Caco-2 (cell line): ENCODE results near the gene PRICKLE4. TPM values are rescaled to one million over a fixed set of nuclear protein-coding genes. Genes with fewer than 3 reads are reported as not detected.

Experiments
- BruUV-seq: library from RNA; stranded (reverse); fragments of 400-500 nt; replicated peaks from 2 replicates; lab custom pipeline; 2021; lab: Mats Ljungman, UMichigan
- CTCF ChIA-PET: fragments of 300-600 bp; sonication (Branson Sonifier 250); formaldehyde crosslinking; loops from one replicate; lab custom pipeline; 2022; ENCODE audit warnings: antibody characterized with exemption; lab: Charles Lee
- POLR2A ChIA-PET: fragments of 300-600 bp; sonication (Branson Sonifier 250); formaldehyde crosslinking; loops from one replicate; lab custom pipeline; 2022; ENCODE audit warnings: antibody characterized with exemption; lab: Charles Lee
- DNase-seq, 2 experiments: peaks; one replicate each; pipeline versions ENCODE4 v3.0.0 to v3.0.0-alpha.2; 2020 to 2022
- H3K27me3 ChIP-seq: replicated peaks from 2 replicates; pipeline ENCODE4 v1.6.0; 2011; ENCODE audit warnings: low read length; ENCODE audit not compliant: control insufficient read depth, insufficient read depth
- H3K36me3 ChIP-seq: 2 replicates; pipeline ENCODE4 v1.5.1; 2011; ENCODE audit warnings: low read length; ENCODE audit not compliant: control insufficient read depth, insufficient read depth
- H3K4me1 ChIP-seq: fragments of 250-450 bp; sonication (Bioruptor Pico); 2 replicates; pipeline ENCODE4 v1.5.1; 2020; ENCODE audit warnings: mild to moderate bottlenecking
- H3K4me3 ChIP-seq: 2 replicates; pipeline ENCODE4 v1.5.1; 2011; ENCODE audit warnings: low read depth, mild to moderate bottlenecking, control low read depth, low read length
- H3K9me3 ChIP-seq: fragments of 250-450 bp; sonication (Bioruptor Pico); 2 replicates; pipeline ENCODE4 v1.5.1; 2020; ENCODE audit warnings: mild to moderate bottlenecking, moderate library complexity
- H3K27ac Mint-ChIP-seq: one replicate; pipeline ENCODE4 v1.8.0; 2022; ENCODE audit warnings: mixed read lengths; ENCODE audit not compliant: unreplicated experiment
- H3K27me3 Mint-ChIP-seq: one replicate; pipeline ENCODE4 v1.8.0; 2022; ENCODE audit warnings: mixed read lengths; ENCODE audit not compliant: insufficient read depth, unreplicated experiment
- H3K36me3 Mint-ChIP-seq: one replicate; pipeline ENCODE4 v1.8.0; 2022; ENCODE audit warnings: mild to moderate bottlenecking, mixed read lengths; ENCODE audit not compliant: insufficient read depth, unreplicated experiment
- H3K4me1 Mint-ChIP-seq: one replicate; pipeline ENCODE4 v1.8.0; 2022; ENCODE audit warnings: low read depth, mixed read lengths; ENCODE audit not compliant: unreplicated experiment
- H3K4me3 Mint-ChIP-seq: one replicate; pipeline ENCODE4 v1.8.0; 2022; ENCODE audit warnings: mild to moderate bottlenecking, moderate library complexity, mixed read lengths; ENCODE audit not compliant: unreplicated experiment
- H3K9me3 Mint-ChIP-seq: one replicate; pipeline ENCODE4 v1.8.0; 2022; ENCODE audit warnings: mixed read lengths; ENCODE audit not compliant: unreplicated experiment
- intact Hi-C: fragments of 100-400 bp; cut with micrococcal nuclease; formaldehyde crosslinking; loops from one replicate; pipeline ENCODE4 v1.10.0; 2022; ENCODE audit not compliant: unreplicated experiment
- total RNA-seq: library from RNA; stranded (reverse); gene quantifications from 2 replicates; pipeline ENCODE4 v1.2.3, GENCODE V29; 2022
- TF ChIP-seq, protein P1 (sequence below), 2 experiments: fragments of 200-600 bp in 1 of 2; IDR thresholded peaks; 1 replicate in 1 of 2; 2 replicates in 1 of 2; pipeline versions ENCODE4 v1.5.1 to v1.8.0; 2011 to 2022; ENCODE audit warnings: antibody characterized with exemption in 1 of 2, control low read depth in 1 of 2, inconsistent platforms in 1 of 2, low read depth in 1 of 2, low read length in 1 of 2, mild to moderate bottlenecking in 1 of 2, moderate library complexity in 1 of 2; ENCODE audit not compliant: insufficient read depth in 1 of 2, severe bottlenecking in 1 of 2, unreplicated experiment in 1 of 2

The PRICKLE4 gene
- total RNA-seq, 1 experiment from 2014 or later: 2.8 TPM

DNA sequence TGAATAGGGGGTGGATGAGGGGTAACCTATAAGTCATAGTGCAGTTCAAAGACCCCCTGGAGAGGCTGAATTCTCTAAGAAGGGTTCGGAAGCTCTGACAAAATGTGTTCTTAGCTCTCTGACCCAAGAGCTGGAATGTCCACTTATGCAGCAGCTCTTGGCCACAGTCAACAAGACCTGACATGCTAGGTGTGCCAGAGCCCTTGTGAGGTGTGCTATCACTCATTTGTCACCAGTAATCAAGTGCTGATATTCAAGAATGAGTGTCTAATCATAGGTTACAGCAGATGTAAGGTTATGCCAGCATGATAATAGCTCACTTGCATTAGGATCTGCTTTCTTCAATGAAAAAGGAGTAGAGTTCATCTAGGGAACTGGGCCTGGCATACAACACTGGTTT is 35.0 kb downstream of the PRICKLE4 start:
- ChIA-PET CTCF (interaction anchor here (0.8 kb wide), 1 partner anchor 28 kb away, joined by 5 read pairs; the partner anchor contains the start of gene TOMM6), POLR2A (no interaction called here)
- BruUV-seq: no TSS peak
- H3K9me3 ChIP-seq: no peaks in the 10 kb centered on the region
- H3K4me3 ChIP-seq: no peak overlapping the region
- no peak for DNase-seq
- H3K9me3 Mint-ChIP-seq: no peaks in the 10 kb centered on the region
- intact Hi-C loops: no loop called here
- H3K4me1 ChIP-seq: no peaks in the 10 kb centered on the region
- no peak overlapping the region for H3K4me3 Mint-ChIP-seq
- peaks cover 9% of the 10 kb centered on the region for H3K36me3 Mint-ChIP-seq
- TF ChIP-seq, protein P1, sequence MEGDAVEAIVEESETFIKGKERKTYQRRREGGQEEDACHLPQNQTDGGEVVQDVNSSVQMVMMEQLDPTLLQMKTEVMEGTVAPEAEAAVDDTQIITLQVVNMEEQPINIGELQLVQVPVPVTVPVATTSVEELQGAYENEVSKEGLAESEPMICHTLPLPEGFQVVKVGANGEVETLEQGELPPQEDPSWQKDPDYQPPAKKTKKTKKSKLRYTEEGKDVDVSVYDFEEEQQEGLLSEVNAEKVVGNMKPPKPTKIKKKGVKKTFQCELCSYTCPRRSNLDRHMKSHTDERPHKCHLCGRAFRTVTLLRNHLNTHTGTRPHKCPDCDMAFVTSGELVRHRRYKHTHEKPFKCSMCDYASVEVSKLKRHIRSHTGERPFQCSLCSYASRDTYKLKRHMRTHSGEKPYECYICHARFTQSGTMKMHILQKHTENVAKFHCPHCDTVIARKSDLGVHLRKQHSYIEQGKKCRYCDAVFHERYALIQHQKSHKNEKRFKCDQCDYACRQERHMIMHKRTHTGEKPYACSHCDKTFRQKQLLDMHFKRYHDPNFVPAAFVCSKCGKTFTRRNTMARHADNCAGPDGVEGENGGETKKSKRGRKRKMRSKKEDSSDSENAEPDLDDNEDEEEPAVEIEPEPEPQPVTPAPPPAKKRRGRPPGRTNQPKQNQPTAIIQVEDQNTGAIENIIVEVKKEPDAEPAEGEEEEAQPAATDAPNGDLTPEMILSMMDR (IDR thresholded peaks at IDR 0.05; ENCODE audit: insufficient read depth in 1 of 2, low read depth in 1 of 2, low read length in 1 of 2, severe bottlenecking in 1 of 2, unreplicated experiment in 1 of 2): no peak
- no peaks in the 10 kb centered on the region for H3K27me3 ChIP-seq
- no peaks in the 10 kb centered on the region for H3K27me3 Mint-ChIP-seq
- H3K36me3 ChIP-seq: no peaks in the 10 kb centered on the region
- no peaks in the 10 kb centered on the region for H3K4me1 Mint-ChIP-seq
- H3K27ac Mint-ChIP-seq: no peak overlapping the region

DNA sequence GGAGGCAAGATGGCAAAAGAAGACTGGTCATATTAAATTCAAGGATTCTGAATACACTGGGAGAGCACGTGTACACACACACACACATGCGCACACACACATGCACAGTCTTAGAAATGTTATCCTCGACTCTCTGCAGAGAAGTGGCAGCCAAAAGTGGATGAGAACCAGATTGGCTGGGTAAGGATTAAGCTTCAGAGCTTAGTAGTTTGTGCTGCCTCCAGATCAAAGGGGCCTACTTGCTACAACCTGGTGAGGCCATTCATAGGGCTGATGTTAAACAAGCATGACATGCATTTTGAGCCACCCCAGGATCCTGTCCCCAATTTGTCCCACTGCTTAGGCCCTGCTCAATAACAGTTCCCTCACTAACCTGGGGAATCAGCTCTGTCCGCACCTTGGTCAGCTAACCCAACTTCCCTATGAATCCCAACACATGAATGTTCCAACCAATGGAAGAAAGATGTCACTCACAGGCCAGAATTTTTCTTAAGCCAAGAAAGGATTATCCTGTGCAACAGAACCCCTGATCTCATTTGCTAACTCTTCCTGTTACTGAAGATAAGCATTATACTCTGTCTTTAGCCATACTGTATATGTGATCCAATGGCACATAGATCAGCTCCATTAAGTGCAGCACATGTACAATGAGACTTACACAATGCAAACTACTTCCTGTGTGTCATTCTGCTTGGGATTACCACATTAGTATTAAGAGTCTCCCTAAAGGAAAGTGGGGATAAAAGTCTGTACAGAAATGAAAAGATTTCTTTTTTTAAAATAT is 37.9 kb downstream of the PRICKLE4 start:
- Histone ChIP-seq H3K27me3 (no peaks in the 10 kb centered on the region), H3K4me1 (no peaks in the 10 kb centered on the region), H3K4me3 (no peak overlapping the region), H3K36me3 (no peaks in the 10 kb centered on the region), H3K9me3 (no peaks in the 10 kb centered on the region)
- intact Hi-C loops: no loop called here
- ChIA-PET POLR2A (no interaction called here), CTCF (interaction anchor here (0.8 kb wide), 1 partner anchor 225 kb away, joined by 3 read pairs; no protein-coding TSS in a partner anchor)
- no peak overlapping the region for H3K27ac Mint-ChIP-seq
- no peaks in the 10 kb centered on the region for H3K4me1 Mint-ChIP-seq
- H3K27me3 Mint-ChIP-seq: no peaks in the 10 kb centered on the region
- H3K4me3 Mint-ChIP-seq: no peak overlapping the region
- peaks cover 9% of the 10 kb centered on the region for H3K36me3 Mint-ChIP-seq
- no peak for DNase-seq
- no peaks in the 10 kb centered on the region for H3K9me3 Mint-ChIP-seq
- BruUV-seq: no TSS peak
- TF ChIP-seq, protein P1 (IDR thresholded peaks at IDR 0.05; ENCODE audit: insufficient read depth in 1 of 2, low read depth in 1 of 2, low read length in 1 of 2, severe bottlenecking in 1 of 2, unreplicated experiment in 1 of 2): no peak

DNA sequence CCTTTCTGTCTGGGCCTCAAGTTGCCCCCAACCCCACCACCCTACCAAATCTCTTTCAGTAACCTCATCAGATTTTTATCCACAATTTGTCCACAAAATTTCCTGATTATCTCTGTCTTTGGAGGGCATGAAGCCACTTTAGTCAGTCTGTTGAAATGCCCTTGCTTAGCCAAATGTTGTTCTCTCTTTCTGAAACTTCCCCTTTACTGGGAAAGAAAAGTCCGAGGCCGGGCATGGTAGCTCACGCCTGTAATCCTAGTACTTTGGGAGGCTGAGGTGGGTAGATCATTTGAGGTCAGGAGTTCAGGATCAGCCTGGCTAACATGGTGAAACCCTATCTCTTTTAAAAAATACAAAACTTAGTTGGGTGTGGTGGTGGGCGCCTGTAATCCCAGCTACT is 40.7 kb downstream of the PRICKLE4 start:
- no peak overlapping the region for H3K4me3 ChIP-seq
- intact Hi-C loops: no loop called here
- no peaks in the 10 kb centered on the region for H3K27me3 Mint-ChIP-seq
- BruUV-seq: no TSS peak
- H3K4me3 Mint-ChIP-seq: no peak overlapping the region
- TF ChIP-seq, protein P1 (IDR thresholded peaks at IDR 0.05; ENCODE audit: insufficient read depth in 1 of 2, low read depth in 1 of 2, low read length in 1 of 2, severe bottlenecking in 1 of 2, unreplicated experiment in 1 of 2): no peak
- H3K27ac Mint-ChIP-seq: no peak overlapping the region
- ChIA-PET CTCF (no interaction called here), POLR2A (no interaction called here)
- no peaks in the 10 kb centered on the region for H3K36me3 ChIP-seq
- peaks cover 8% of the 10 kb centered on the region for H3K4me1 Mint-ChIP-seq
- H3K4me1 ChIP-seq: no peaks in the 10 kb centered on the region
- H3K9me3 ChIP-seq: no peaks in the 10 kb centered on the region
- peaks cover 2% of the 10 kb centered on the region for H3K36me3 Mint-ChIP-seq
- H3K27me3 ChIP-seq: no peaks in the 10 kb centered on the region
- H3K9me3 Mint-ChIP-seq: no peaks in the 10 kb centered on the region
- DNase-seq: no peak
